Endothelial cell of umbilical vein (primary cell): ENCODE results near the gene ZRANB1. TPM values are rescaled to one million over a fixed set of nuclear protein-coding genes. Genes with fewer than 3 reads are reported as not detected.

Source experiments
- BruUV-seq: library from RNA; stranded (reverse); fragments of 400-500 nt; replicated peaks from 2 replicates; lab custom pipeline; 2021; lab: Mats Ljungman, UMichigan
- CTCF ChIA-PET: fragments of 300-600, 350-600 bp; sonication (Branson Sonifier 250); formaldehyde crosslinking; loops from one replicate; lab custom pipeline; 2021; ENCODE audit warnings: antibody characterized with exemption, inconsistent platforms; lab: Charles Lee
- POLR2A ChIA-PET: fragments of 300-600, 350-600 bp; sonication (Branson Sonifier 250); formaldehyde crosslinking; loops from one replicate; lab custom pipeline; 2021; ENCODE audit warnings: antibody characterized with exemption, inconsistent platforms; lab: Charles Lee
- DNase-seq: peaks from one replicate; pipeline ENCODE4 v3.0.0-alpha.2; 2011; ENCODE audit warnings: low read depth, low spot score
- FAIRE-seq: peaks from 2 replicates; lab custom pipeline; 2011; peaks lifted over from hg19 to GRCh38; lab: Jason Lieb, UNC
- H2AFZ ChIP-seq: 2 replicates; pipeline ENCODE4 v1.6.0; 2012; ENCODE audit warnings: low read depth, low read length, control low read depth, inconsistent platforms
- H3K27ac ChIP-seq: 2 replicates; pipeline ENCODE4 v1.5.1; 2011; ENCODE audit warnings: low read depth, mild to moderate bottlenecking, control low read depth, low read length, moderate library complexity; ENCODE audit not compliant: insufficient read depth
- H3K27me3 ChIP-seq, 2 experiments: 2 replicates each; pipeline versions ENCODE4 v1.6.0 to v1.6.1; 2011; ENCODE audit warnings: low read length in 2 of 2, mixed read lengths in 1 of 2; ENCODE audit not compliant: control insufficient read depth in 2 of 2, insufficient read depth in 2 of 2
- H3K36me3 ChIP-seq, 2 experiments: 2 replicates in 1 of 2; 3 replicates in 1 of 2; pipeline ENCODE4 v1.5.1; 2011; ENCODE audit warnings: low read length in 2 of 2, mild to moderate bottlenecking in 1 of 2, moderate library complexity in 1 of 2; ENCODE audit not compliant: control insufficient read depth in 2 of 2, insufficient read depth in 2 of 2; ENCODE audit errors: extremely low read depth in 1 of 2
- H3K4me1 ChIP-seq: 3 replicates; pipeline ENCODE4 v1.5.1; 2011; ENCODE audit warnings: mild to moderate bottlenecking, low read length; ENCODE audit not compliant: control insufficient read depth, insufficient read depth; ENCODE audit errors: extremely low read depth
- H3K4me2 ChIP-seq: 2 replicates; pipeline ENCODE4 v1.6.1; 2011; ENCODE audit warnings: low read length, control low read depth, mixed read lengths; ENCODE audit not compliant: insufficient read depth
- H3K4me3 ChIP-seq, 3 experiments: fragments of 200-600 bp in 1 of 3; sonication (generic), shearing (Covaris generic) in 1 of 3; replicated peaks in 1 of 3; 2 replicates each; pipeline ENCODE4 v1.5.1; 2011 to 2016; ENCODE audit warnings: control low read depth in 3 of 3, low read length in 3 of 3, mild to moderate bottlenecking in 2 of 3, inconsistent platforms in 1 of 3, low read depth in 1 of 3, moderate library complexity in 1 of 3; ENCODE audit not compliant: insufficient read depth in 1 of 3
- H3K79me2 ChIP-seq: 2 replicates; pipeline ENCODE4 v1.6.0; 2012; ENCODE audit warnings: low read length, inconsistent platforms; ENCODE audit not compliant: control insufficient read depth, insufficient read depth
- H3K9ac ChIP-seq: replicated peaks from 2 replicates; pipeline ENCODE3; 2011; ENCODE audit warnings: low read length, control low read depth; ENCODE audit not compliant: insufficient read depth; ENCODE audit errors: extremely low read depth
- H3K9me1 ChIP-seq: replicated peaks from 3 replicates; pipeline ENCODE4 v1.6.0; 2011; ENCODE audit warnings: mild to moderate bottlenecking, low read length; ENCODE audit not compliant: control insufficient read depth, insufficient read depth; ENCODE audit errors: extremely low read depth
- H3K9me3 ChIP-seq: replicated peaks from 2 replicates; pipeline ENCODE4 v1.5.1; 2012; ENCODE audit warnings: low read length, inconsistent platforms; ENCODE audit not compliant: control insufficient read depth, insufficient read depth
- H4K20me1 ChIP-seq: replicated peaks from 2 replicates; pipeline ENCODE3; 2011; ENCODE audit warnings: mild to moderate bottlenecking, low read length; ENCODE audit not compliant: control insufficient read depth, insufficient read depth; ENCODE audit errors: extremely low read depth
- CTCF ChIP-seq, 2 donors: IDR thresholded peaks; 1 replicate in 1 of 2; 2 replicates in 1 of 2; pipeline ENCODE4 v1.5.1; 2011; ENCODE audit warnings: low read length in 2 of 2, mild to moderate bottlenecking in 2 of 2, moderate library complexity in 2 of 2, control low read depth in 1 of 2, inconsistent platforms in 1 of 2, low read depth in 1 of 2; ENCODE audit not compliant: insufficient read depth in 1 of 2; ENCODE audit errors: extremely low read depth in 1 of 2
- EZH2 ChIP-seq: IDR thresholded peaks from 2 replicates; pipeline ENCODE4 v1.6.1; 2012; ENCODE audit warnings: borderline replicate concordance, low read depth, mild to moderate bottlenecking, moderate library complexity, low read length, inconsistent platforms; ENCODE audit not compliant: severe bottlenecking
- FOS ChIP-seq: IDR thresholded peaks from 2 replicates; pipeline ENCODE4 v1.6.1; 2011; ENCODE audit warnings: mild to moderate bottlenecking, low read length, moderate library complexity, borderline replicate concordance; ENCODE audit not compliant: insufficient read depth
- GATA2 ChIP-seq: IDR thresholded peaks from 2 replicates; pipeline ENCODE4 v1.7.0; 2011; ENCODE audit warnings: low read depth, mild to moderate bottlenecking, moderate library complexity, mixed read lengths, low read length; ENCODE audit not compliant: insufficient read length, insufficient read depth
- JUN ChIP-seq: IDR thresholded peaks from 2 replicates; pipeline ENCODE4 v1.6.1; 2011; ENCODE audit warnings: borderline replicate concordance, low read depth; ENCODE audit not compliant: insufficient read length, insufficient read depth
- MAX ChIP-seq: IDR thresholded peaks from 2 replicates; pipeline ENCODE4 v1.6.1; 2011; ENCODE audit not compliant: insufficient read depth, insufficient read length
- MYC ChIP-seq: IDR thresholded peaks from one replicate; pipeline ENCODE4 v1.6.1; 2011; ENCODE audit warnings: mild to moderate bottlenecking, low read depth, low read length
- POLR2A ChIP-seq: IDR thresholded peaks from 2 replicates; pipeline ENCODE4 v1.6.1; 2012; ENCODE audit warnings: low read depth, mild to moderate bottlenecking, control low read depth, low read length
- POLR2AphosphoS5 ChIP-seq: IDR thresholded peaks from 2 replicates; pipeline ENCODE4 v1.6.1; 2012; ENCODE audit warnings: low read depth, mild to moderate bottlenecking, control low read depth, low read length, moderate library complexity; ENCODE audit not compliant: insufficient read depth
- dilution Hi-C: fragments of 300-500 bp; cut with MboI; formaldehyde crosslinking; loops from one replicate; pipeline ENCODE4 v1.15.0; 2019; ENCODE audit warnings: low sequenced_read_pairs; ENCODE audit not compliant: extremely low pct_ligation_motif_present
- intact Hi-C: fragments of 100-400 bp; cut with micrococcal nuclease; formaldehyde crosslinking; loops from one replicate; pipeline ENCODE4 v1.10.0; 2022
- polyA plus RNA-seq, 4 experiments: library from polyadenylated mRNA; depleted of rRNA in 3 of 4; stranded (reverse) in 3 of 4; unstranded in 1 of 4; fragments of >200 nt; gene quantifications; 2 replicates each; pipeline versions ENCODE4 v1.2.1 to v1.2.3, GENCODE V29; 2011 to 2012; ENCODE audit warnings: missing spikeins in 1 of 4
- total RNA-seq: library from RNA; stranded (reverse); gene quantifications from 2 replicates; pipeline ENCODE4 v1.2.3, GENCODE V29; 2021

The ZRANB1 gene
- total and polyA plus RNA-seq, 2 donors (not counting 3 experiments of a cell fraction or from before 2014, with no cell fraction given) = 6.2 to 17.7 TPM

GRCh38 chr10:124994573-124995473 lies 52.9 kb downstream of the ZRANB1 start:
- H2AFZ ChIP-seq = no peak overlapping the region
- H3K4me1 ChIP-seq = no peaks in the 10 kb centered on the region
- H3K36me3 ChIP-seq = peaks cover 32 to 67% of the 10 kb centered on the region in 2 experiments
- ChIA-PET POLR2A (no interaction called here), CTCF (interaction anchor here (0.8 to 1.0 kb wide), 2 partner anchors 53 to 348 kb away, joined by 3 read pairs; no protein-coding TSS in a partner anchor)
- no peaks in the 10 kb centered on the region for H3K27me3 ChIP-seq
- DNase-seq (no peak), FAIRE-seq (no peak)
- H3K27ac ChIP-seq = no peak overlapping the region
- H3K4me2 ChIP-seq = no peak overlapping the region
- TF ChIP-seq POLR2A (no peak), JUN (no peak), GATA2 (no peak), FOS (no peak), POLR2AphosphoS5 (no peak), MAX (no peak), MYC (no peak), CTCF (IDR thresholded peaks at IDR 0.05; ENCODE audit: extremely low read depth in 1 of 2, insufficient read depth in 1 of 2, low read depth in 1 of 2, low read length in 2 of 2) (no peak), EZH2 (no peak)
- intact Hi-C loops (loop anchor here (5.0 kb wide), 1 partner anchor 722 kb away; the partner anchor contains the start of gene EDRF1), dilution Hi-C loops (no loop called here)
- H4K20me1 ChIP-seq = no peaks in the 10 kb centered on the region
- no peaks in the 10 kb centered on the region for H3K9me3 ChIP-seq
- BruUV-seq = no TSS peak
- no peak overlapping the region for H3K4me3 ChIP-seq
- peaks cover 3% of the 10 kb centered on the region for H3K79me2 ChIP-seq
- H3K9me1 ChIP-seq = no peaks in the 10 kb centered on the region
- no peak overlapping the region for H3K9ac ChIP-seq
